Right forelimb (tissue), 1 donor: ENCODE data around the gene FOXD1.
A peak's percentile ranks its signal among the peaks of the same experiment; 100 is the strongest.
"Not testable (repeated sequence)": the region's sequence is repeated elsewhere in the genome, so short reads cannot be mapped to it uniquely, and the experiment has no call there.

ENCODE experiments used
- DNase-seq: peaks from one replicate; pipeline ENCODE4 v3.0.0-alpha.2; 2018

The FOXD1 gene

DNA sequence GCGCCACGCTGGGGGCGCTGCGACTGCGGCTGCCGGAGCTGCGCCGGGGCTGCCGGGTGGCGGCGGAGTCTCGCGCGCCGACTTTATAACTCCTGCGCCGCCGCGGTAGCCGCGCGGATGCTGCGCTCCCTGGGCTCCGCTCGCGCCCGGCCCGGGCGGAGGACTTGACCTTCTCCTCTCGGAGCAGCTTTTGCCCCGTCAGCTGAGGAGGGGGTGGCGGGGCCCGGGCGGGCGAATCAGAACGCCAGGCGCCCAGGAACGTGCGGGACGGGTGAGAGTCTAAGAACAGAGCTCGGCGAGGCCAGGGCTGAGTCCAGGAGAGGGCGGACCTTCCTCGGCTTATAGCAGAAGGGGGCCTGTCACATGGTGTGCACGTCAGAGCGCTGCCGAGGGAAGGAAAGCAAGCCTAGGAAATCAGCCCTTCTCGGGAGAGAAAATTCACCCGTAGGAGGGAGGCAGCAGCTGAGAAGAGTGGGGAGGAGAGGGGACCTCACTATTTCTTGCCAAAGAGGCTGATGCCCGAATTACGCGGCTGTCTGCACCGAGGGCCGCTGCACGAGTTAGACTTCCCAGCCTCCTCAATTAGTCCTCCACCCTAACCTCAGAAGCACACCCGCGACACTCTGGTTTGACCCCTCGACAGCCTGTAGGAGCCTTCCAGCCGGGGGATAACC is at the start of gene FOXD1:
Gene FOXD1, minus strand, starts transcription at position 315 of the 674 bp plus-strand sequence. CDS start 415 bp downstream, outside the sequence.
- peak; percentile 86 for DNase-seq

DNA sequence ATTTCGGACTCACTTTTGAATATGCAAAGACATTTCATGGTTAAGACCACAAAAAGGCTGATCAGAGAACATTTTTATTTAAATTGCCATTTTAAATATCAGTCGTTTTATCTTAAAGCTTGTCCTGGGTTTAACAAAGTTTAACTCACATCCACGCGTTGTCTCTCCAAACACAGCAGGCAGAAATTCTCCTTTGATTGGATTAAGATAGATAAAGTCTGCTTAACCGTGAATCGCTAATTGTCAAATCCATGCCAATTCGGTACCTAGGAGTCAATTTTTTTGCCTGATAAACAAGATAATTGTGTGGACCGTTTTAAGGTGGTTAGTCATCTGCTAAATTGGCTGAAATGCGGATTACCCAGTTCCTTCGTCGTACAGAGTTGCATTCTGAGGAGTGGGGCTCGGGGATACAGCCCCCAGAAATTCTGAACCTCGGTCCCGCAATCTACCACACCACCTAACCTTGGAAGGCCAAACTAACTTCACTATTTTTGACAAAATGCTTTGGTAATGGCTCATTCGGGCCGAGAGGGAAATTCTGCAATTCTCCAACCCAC is 49.0 kb upstream of the FOXD1 start:
- DNase-seq, result no peak

DNA sequence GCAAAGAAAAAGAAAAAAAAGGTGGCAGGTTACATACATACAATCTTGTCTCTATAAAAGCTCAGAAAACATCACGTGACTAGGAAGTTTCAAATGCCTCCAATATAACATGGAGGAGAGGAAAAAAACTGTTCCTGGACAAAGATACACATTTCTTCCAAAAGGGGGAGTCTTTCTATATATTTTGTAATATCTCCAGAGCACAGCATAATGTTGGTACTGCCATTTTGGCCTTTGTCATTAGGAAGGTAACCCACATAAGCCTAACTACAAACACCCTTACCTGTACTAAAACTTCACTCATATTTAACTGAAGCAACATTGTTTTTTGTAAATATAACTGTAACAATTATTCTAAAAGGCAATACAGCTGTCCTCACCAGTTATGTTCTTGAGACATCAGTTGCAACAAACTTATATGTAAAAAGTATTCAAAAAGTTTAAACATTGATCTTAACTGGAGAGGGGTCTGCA is 48.4 kb upstream of the FOXD1 start:
- no peak for DNase-seq

DNA sequence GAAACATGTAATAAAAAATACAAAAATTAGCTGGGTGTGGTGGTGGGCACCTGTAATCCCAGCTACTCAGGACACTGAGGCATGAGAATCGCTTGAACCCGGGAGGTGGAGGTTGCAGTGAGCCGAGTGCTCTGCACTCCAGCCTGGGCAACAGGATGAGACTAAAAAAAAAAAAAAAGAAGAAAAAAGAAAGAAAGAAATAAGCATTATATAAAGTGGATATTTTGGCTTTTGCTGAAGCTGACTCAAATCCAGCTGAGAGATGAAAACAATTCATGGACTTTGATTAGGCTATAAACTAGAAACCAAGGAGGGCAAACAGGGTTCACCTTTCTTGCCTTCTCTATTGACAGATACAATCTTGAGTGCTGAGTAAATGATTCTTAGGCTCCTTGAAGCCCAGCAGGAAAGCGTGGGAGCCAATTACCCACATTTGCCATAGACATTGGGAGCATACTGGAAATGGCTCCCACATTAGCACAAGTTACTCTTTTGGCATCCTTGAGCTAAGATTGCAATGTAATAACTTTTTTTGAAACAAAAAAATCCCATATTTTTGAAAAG is 47.3 kb upstream of the FOXD1 start:
- no peak for DNase-seq

DNA sequence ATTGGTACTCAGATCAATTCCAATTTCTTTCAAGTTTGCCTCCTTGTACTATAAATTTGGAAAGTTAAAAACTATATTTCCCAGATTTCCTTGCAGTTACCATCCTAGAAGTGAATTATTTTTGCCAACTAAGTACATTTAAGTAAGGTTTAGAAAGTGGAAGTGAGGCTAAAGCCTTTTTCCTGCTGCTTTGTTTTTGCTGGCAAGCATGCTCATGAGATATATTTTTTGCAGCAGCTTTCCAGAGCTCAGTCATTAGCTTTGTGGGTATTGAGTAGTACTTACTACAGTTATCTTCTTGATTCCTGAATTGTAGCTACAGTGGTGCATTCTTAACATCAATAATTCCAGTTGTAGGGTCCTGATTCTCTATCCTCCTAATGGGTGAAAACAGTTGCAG is 46.1 kb upstream of the FOXD1 start:
- no peak for DNase-seq

DNA sequence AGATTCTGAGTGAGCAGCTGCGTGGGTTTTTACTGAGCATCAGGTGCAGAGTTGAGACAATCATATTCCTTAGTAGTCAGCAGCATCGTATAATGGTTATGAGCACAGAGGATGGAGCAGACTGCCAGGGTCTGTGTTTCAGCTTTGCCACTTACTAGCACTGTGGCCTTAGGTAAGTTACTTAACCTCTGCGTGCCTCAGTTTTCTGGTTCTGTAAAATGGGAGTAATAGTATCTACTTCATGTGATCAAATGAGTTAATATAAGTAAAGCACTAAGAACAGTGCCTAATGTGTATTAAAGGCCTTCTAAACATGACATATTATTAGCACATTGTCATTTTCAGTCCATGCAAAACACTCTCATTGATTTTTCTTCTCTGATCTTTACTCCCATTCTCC is 44.8 kb upstream of the FOXD1 start:
- no peak for DNase-seq

DNA sequence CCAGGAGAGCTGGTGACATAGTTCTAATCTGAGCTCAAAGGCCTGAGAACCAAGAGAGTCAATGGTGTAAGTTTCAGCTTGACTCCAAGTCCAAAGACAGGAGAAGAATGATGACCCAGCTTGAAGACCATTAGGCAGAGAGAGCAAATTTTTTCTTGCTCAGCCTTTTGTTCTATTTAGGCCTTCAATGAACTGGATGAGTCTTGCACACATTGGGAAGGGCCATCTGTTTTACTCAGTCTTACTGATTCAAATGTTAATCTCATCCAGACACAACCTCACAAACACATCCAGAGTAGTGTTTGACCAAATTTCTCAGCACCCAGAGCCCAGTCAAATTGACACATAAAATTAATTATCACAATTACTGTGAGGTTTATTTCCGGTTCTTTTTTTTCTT is 42.6 kb upstream of the FOXD1 start:
- no peak for DNase-seq

DNA sequence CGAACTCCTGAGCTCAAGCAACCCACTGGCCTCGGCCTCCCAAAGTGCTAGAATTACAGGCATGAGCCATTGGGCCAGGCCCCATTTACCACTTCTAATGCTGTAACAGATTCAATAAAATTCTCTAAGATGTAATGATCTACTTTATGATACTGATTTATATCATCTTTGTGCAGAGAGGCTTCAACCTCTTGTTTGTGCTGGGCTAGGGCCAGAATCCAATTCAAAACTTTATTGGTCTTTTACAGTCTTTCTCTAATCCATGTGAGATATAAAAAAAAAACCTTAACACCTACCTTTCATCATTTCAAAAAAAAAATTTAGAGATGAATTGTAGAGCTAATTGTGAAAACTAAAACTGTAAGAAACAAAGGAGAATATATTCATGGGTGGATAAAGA is 41.5 kb upstream of the FOXD1 start:
- no peak for DNase-seq

DNA sequence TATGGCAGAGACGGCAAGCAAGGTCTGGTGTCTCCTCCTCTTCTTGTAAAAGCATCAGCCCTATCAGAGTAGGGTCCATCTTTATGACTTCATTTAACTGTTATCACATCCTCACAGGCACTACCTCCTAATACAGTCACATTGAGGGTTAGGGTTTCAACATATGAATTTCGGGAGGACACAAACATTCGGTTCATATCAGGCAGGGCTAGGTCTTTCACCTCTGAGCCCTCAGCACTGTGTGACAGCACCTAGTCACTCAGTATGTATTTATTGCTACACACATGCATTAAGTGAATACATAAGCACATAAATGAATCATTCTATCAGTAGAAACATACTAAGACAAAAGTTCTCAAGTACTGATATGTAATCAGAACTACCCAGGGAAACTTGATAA is 40.2 kb upstream of the FOXD1 start:
- DNase-seq, result no peak

DNA sequence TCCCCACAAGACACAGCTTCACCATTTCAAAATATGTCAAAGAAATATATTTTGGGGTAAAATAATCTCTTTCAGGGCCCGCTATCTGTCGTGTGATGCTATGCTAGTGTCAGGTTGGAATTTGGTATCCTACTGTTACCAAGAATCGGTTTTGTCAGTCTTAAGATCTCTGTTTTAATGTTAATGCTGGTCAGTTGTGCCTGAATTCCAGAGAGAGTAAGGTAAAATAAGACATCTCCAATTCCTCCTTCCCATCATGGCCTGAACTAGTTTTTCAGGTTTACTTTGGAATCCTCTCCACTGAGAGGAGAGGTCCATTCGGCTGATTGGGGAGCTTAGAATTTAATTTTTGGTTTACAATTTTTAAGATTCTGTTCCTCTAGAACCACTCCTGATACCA is 39.2 kb upstream of the FOXD1 start:
- DNase-seq, result no peak

DNA sequence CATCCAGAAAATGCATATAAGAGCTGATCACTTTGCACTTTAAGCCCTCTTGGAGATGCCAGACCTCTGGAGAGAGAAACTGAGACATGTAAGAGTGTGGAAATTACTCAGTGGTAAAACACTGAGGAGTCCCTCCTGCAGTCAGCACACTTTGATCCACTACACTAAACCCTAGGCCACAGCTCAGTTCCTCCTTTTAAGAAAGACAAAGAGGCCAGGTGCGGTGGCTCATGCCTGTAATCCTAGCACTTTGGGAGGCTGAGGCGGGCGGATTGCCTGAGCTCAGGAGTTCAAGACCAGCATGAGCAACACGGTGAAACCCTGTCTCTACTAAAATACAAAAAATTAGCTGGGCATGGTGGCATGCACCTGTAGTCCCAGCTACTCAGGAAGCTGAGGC is 38.7 kb upstream of the FOXD1 start:
- not testable (repeated sequence) for DNase-seq

DNA sequence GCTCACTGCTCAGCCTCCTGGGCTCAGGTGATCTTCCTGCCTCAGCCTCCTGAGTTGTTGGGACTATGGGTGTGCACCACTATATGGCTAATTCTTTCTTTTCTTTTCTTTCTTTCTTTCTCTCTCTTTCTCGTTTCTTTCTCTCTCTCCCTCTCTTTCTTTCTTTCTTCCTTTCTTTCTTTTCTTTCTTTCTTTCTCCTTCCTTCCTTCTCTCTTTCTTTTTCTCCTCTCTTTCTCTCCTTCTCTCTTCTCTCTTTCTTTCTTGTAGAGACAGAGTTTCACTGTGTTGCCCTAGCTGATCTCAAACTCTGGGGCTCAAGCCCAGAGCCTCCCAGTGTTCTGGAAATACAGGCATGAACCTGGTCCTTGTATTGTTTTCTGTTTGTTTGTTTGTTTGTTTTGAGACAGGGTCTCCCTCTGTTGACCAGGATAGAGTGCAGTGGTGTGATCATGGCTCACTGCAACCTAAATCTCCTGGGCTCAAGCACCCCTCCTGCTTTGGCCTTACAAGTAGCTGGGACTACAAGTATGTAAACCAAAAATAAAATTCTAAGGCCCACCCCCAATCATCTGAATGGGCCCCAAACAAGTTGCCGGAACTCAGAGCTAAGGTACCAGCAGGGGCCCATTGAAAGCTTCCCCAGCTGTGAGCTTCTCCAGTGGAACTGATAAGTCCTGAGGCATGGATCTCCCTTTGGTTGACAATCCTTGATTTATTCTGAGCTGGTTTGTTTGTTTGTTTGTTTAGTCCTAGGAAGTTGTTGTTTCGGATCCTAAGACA is 37.7 kb upstream of the FOXD1 start:
- DNase-seq, result no peak

DNA sequence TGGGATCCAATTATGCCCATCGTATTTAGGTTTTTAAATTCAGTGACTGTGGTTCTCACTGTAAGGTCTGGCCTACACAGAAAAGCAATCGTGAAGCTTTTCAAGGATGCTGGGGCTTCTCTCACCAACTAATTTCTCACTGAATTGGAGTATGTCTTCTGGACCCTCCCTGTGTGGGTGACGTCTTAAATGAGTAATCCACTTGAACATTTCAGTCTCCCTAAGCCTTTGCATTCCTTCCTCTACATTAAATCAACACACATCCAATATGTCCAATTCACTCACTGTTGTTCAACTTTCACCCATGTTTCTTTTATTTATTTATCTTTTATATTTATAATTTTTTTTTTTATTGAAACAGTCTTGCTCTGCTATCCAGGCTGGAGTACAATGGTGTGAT is 37.1 kb upstream of the FOXD1 start:
- DNase-seq, result no peak

DNA sequence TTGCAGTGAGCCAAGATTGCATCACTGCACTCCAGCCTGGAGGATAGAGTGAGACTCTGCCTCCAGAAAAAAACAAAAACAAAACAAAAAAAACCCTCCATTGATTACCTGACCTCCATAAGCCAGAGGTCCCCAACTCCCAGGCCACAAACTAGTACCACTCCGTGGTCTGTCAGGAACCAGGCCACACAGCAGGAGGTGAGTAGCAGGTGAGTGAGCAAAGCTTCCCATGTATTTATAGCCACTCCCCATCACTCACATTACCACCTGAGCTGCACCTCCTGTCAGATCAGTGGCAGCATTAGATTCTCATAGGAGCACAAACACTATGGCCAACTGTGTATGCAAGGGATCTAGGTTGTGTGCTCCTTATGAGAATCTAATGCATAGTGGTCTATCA is 35.9 kb upstream of the FOXD1 start:
- DNase-seq, result no peak

DNA sequence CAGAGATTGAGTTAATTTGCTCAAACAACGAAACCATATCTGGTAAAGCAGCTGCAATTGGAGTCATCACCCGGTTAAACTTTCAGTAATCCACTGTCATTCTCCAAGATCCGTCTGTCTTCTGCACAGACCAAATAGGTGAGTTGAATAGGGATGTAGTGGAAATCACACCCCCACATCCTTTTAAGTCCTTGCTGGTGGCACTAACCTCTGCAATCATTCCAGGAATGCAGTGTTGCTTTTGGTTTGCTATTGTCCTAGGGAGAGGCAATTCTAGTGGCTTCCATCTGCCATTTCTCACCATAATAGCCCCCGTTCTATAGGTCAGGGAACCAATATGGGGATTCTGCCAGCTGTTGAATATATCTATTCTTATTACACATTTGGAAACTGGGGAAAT is 35.1 kb upstream of the FOXD1 start:
- no peak for DNase-seq

DNA sequence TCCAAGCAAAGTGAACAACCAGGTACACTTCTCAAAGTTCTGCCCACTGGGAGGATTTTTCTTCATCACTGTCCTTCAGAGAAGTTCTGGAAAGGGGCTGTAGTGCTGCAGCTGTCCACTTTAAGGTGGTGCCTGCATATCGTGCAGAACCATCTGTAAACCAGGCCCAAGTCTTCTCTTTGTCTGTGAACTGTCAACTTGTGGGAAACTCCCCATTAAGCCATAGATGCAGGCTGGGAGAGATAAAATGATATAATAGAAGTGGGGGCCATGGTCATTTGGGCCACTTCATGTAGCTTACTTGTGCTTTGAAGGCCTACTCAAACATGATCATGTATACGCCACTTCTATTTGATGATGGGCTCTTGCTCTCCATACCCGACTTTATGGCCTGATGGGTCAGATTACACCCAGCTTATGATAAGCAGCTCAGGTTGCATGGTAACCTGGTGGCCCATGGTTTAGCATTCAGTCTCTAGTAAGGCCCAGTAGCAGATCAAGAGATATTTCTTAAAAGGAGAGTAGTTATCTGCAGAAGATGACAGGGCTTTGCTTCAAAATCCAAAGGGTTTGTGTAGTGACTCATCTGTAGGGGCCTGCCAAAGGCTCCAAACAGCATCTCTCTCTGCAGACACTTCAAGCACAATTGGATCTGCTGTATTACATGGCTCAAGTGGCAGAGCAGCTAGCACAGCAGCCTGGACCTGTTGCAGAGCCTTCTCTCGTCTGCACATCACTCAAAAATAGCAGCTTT is 34.0 kb upstream of the FOXD1 start:
- no peak for DNase-seq

DNA sequence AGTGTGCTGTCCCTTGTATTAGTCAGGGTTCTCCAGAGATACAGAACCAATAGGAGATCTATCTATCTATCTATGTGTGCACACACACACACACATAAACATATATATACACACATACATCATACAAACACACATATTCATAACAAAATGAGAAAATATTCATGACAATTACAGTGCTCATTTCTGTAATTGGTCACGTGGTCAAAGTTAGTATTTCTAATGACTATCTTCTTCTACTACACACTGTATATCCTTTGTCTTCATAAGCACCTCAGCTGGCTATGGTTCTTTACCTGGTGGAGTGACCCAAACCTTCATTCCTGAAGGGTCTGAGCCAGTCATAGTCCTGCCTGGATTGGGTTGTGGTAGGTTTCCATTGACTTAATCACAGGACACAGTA is 31.9 kb upstream of the FOXD1 start:
- no peak for DNase-seq

DNA sequence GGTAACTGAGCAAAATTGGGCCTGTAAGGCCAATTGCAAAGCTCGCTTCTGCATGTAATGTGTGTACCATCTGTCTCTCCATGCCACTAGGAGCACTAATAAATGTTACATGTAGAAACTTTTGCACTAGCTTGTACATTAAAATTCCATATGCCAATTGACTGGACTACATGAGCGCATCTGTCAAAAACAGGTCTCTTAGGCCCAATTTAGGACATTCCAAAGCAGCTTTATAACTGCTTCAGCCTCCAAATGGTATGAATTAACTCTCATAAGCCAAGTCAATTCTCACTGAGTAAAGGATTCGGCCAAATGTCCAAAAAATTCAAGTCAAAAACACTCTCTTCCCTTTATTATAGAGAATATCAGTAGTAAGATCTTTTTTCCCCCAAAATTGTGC is 23.5 kb upstream of the FOXD1 start:
- DNase-seq, result no peak

DNA sequence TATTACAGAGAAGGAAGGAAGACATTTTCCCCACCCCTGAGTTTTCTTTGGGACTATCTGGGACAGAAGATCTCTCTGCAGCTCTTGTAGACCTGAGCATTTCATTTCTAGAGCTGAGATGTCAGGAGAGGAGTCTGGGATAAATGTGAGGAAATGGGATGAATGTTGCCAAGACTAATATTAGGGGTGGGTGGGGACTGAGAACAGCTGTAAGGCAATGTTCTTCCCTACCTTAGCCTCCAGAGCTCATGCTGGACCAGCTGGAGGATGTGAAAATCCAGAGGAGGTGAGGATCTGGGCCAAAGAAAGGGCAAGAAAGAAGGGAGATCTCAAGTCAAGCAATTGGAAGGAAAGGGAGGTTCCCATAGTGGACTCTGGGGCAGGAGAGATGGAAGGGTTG is 23.1 kb upstream of the FOXD1 start:
- DNase-seq, result no peak

DNA sequence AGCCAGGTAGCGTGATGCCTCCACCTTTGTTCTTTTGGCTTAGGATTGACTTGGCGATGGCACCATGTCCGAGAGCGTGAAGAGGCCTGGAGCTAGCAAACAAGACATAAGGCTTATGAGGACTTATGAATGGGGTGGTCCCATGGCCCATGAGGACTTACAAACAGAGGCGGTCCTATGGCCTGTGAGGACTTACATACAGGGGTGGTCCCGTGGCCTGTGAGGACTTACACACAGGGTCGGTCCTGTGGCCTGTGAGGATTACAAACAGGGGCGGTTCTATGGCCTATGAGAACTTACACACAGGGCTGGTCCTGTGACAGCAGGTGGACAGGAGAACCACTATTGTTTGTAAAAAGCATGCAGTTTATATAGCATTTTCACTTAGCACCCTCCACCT is 21.3 kb upstream of the FOXD1 start:
- no peak for DNase-seq

DNA sequence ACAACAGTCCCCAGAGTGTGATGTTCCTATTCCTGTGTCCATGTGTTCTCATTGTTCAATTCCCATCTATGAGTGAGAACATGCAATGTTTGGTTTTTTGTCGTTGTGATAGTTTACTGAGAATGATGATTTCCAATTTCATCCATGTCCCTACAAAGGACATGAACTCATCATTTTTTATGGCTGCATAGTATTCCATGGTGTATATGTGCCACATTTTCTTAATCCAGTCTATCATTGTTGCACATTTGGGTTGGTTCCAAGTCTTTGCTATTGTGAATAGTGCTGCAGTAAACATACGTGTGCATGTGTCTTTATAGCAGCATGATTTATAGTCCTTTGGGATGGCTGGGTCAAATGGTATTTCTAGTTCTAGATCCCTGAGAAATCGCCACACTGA is 20.1 kb upstream of the FOXD1 start:
- not testable (repeated sequence) for DNase-seq

DNA sequence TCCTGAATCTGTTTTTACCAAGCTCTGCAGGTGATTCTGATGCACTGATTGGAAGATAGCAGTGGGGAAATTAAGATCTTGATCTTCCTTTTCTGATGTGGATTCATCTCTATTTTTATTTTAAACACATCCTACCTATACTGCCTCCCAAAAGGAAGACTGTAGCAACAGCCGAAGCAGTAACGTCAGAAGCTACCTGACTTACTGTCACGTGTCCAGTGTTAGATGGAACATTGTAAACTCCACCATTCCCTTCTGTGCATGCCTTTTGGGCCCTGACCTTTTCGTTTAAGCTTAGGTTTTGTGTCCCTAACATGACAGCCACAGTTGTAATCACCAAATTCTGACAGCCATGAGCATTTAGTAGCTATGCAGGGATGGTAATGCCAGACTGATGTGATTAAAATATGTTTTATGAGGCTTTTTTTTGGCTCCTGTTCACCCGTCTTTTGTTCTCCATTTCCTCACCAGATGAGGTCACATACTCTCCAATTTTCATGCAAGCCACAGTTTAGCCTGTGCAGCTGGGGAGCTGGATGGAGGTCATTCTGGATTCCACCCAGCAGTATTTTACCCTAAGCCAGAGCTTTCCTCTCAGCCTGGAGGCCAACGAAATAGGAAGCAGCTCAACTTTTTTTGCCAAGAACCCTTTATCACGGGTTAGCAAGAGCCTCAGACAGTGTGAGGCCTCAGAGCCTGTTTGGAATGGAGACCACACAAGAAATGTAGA is 15.6 kb upstream of the FOXD1 start:
- peak; percentile 74 for DNase-seq
